Prostate gland (tissue), 2 donors: ENCODE data around the gene RRAS2. TPM values are rescaled to one million over a fixed set of nuclear protein-coding genes. Genes with fewer than 3 reads are reported as not detected.

ENCODE experiments used
- DNase-seq: peaks from one replicate; pipeline ENCODE4 v3.0.0-alpha.2; 2019; ENCODE audit warnings: low spot score
- H3K27ac ChIP-seq, 2 donors: fragments of 200-600 bp; sonication (generic); 2 replicates each; pipeline ENCODE4 v1.5.1; 2017 to 2019
- H3K27me3 ChIP-seq: fragments of 200-600 bp; sonication (generic); replicated peaks from 2 replicates; pipeline ENCODE4 v1.5.1; 2019; ENCODE audit not compliant: insufficient read depth
- H3K36me3 ChIP-seq, 2 donors: fragments of 200-600 bp; sonication (generic); 1 replicate in 1 of 2; 2 replicates in 1 of 2; pipeline versions ENCODE4 v1.5.1 to v1.8.1; 2017 to 2019
- H3K4me1 ChIP-seq: fragments of 200-600 bp; sonication (generic); replicated peaks from 2 replicates; pipeline ENCODE4 v1.5.1; 2019
- H3K4me3 ChIP-seq, 2 donors: fragments of 200-600 bp; sonication (generic); 2 replicates each; pipeline ENCODE4 v1.5.1; 2017 to 2019
- H3K9me3 ChIP-seq: fragments of 200-600 bp; sonication (generic); 2 replicates; pipeline ENCODE4 v1.5.1; 2017
- POLR2A ChIP-seq: fragments of 450-650 bp; IDR thresholded peaks from one replicate; pipeline ENCODE4 v1.6.1; 2016; ENCODE audit warnings: antibody characterized with exemption, mild to moderate bottlenecking
- POLR2AphosphoS5 ChIP-seq: sonication (generic); formaldehyde crosslinking; IDR thresholded peaks from one replicate; pipeline ENCODE4 v1.6.1; 2017; ENCODE audit warnings: antibody characterized with exemption
- WGBS: methylation state at CpG from one replicate; pipeline ENCODE4 v1.1.5; 2018; 5-methylcytosine and 5-hydroxymethylcytosine counted together
- intact Hi-C: fragments of 100-400 bp; cut with DNase I; formaldehyde crosslinking; loops from one replicate; pipeline ENCODE4 v1.14.2; 2022
- total RNA-seq, 2 donors: library from RNA; depleted of rRNA; stranded (reverse); fragments of >200 nt; gene quantifications; one replicate each; pipeline ENCODE4 v1.1.0, GENCODE V29; 2016
- TF ChIP-seq, protein P1 (sequence below), 4 experiments: fragments of 200-600 bp in 2 of 4; fragments of 450-650 bp in 2 of 4; sonication (generic) in 2 of 4; IDR thresholded peaks; 1 replicate in 3 of 4; 2 replicates in 1 of 4; pipeline ENCODE4 v1.5.1; 2016 to 2019; ENCODE audit warnings: antibody characterized with exemption in 4 of 4, mild to moderate bottlenecking in 2 of 4, moderate library complexity in 2 of 4

The RRAS2 gene
- total RNA-seq, 2 donors from 2014 or later: 40.5 to 59.6 TPM

DNA sequence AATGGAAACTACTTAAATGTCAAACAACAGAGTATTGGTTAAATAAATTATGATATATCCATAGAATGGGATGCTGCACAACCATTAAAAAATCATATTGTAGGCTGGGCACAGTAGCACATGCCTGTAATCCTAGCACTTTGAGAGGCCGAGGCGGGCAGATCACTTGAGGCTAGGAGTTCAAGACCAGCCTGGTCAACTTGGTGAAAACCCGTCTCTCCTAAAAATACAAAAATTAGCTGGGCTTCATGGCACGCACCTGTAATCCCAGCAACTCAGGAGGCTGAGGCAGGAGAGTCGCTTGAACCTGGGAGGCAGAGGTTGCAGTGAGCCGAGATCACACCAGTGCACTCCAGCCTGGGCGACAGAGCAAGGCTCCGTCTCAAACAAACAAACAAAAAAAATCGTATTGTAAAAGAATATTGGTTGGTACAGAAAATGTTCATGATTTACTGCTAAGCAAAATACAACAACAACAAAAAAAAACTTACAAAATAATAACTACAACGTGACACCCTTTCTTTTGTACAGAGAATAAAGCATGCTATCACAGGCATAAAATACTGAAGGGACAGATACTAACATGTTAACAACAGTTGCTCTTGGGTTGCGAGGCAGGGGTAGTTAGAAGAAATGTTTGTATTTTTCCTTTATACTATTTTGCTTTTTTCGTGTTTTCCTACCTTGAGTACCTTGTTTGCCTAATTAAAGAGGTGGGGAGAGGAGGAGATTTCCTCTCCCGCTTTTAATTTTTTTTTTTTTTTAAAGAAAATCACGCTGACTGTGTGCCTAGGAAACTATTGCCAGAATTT is 21.3 kb upstream of the RRAS2 start:
- H3K27me3 ChIP-seq: no peaks in the 10 kb centered on the region
- intact Hi-C loops: loop anchor here (5.0 kb wide), 1 partner anchor 72 kb away; no protein-coding TSS in a partner anchor
- H3K4me3 ChIP-seq: peak overlapping the region; percentile 38 to 43
- 68% methylated on average over 14 of the region's 14 CpGs for WGBS
- no peak for DNase-seq
- H3K27ac ChIP-seq: peak overlapping the region; percentile 78 to 83
- no peaks in the 10 kb centered on the region for H3K36me3 ChIP-seq
- no peaks in the 10 kb centered on the region for H3K4me1 ChIP-seq
- no peaks in the 10 kb centered on the region for H3K9me3 ChIP-seq
- TF ChIP-seq POLR2A (no peak), POLR2AphosphoS5 (no peak)
- TF ChIP-seq, protein P1, sequence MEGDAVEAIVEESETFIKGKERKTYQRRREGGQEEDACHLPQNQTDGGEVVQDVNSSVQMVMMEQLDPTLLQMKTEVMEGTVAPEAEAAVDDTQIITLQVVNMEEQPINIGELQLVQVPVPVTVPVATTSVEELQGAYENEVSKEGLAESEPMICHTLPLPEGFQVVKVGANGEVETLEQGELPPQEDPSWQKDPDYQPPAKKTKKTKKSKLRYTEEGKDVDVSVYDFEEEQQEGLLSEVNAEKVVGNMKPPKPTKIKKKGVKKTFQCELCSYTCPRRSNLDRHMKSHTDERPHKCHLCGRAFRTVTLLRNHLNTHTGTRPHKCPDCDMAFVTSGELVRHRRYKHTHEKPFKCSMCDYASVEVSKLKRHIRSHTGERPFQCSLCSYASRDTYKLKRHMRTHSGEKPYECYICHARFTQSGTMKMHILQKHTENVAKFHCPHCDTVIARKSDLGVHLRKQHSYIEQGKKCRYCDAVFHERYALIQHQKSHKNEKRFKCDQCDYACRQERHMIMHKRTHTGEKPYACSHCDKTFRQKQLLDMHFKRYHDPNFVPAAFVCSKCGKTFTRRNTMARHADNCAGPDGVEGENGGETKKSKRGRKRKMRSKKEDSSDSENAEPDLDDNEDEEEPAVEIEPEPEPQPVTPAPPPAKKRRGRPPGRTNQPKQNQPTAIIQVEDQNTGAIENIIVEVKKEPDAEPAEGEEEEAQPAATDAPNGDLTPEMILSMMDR (IDR thresholded peaks at IDR 0.05): no peak

DNA sequence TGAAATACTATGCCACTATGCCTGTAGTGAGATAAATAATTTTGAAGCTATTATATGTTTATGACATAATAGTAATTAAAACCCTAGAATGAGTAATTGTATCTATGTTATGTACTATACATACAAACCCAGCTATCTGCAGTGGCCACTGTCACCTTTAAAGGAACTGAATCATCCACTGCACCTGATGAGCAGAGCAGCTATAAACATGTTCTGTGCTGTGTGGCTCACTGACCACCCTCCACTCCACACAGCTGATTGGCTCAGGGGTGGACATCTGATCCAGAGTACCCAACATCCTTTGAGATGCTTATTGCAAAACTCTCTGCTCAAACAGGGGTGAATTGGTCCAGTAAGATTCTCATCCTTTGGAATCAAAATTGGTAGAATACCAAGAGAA is 19.2 kb upstream of the RRAS2 start:
- H3K27ac ChIP-seq: no peak overlapping the region
- DNase-seq: no peak
- H3K27me3 ChIP-seq: no peaks in the 10 kb centered on the region
- intact Hi-C loops: loop anchor here (5.0 kb wide), 1 partner anchor 39 kb away; no protein-coding TSS in a partner anchor
- no peak overlapping the region for H3K4me3 ChIP-seq
- no peaks in the 10 kb centered on the region for H3K9me3 ChIP-seq
- TF ChIP-seq POLR2A (no peak), POLR2AphosphoS5 (no peak)
- TF ChIP-seq, protein P1 (IDR thresholded peaks at IDR 0.05): no peak
- H3K4me1 ChIP-seq: no peaks in the 10 kb centered on the region
- H3K36me3 ChIP-seq: no peaks in the 10 kb centered on the region

DNA sequence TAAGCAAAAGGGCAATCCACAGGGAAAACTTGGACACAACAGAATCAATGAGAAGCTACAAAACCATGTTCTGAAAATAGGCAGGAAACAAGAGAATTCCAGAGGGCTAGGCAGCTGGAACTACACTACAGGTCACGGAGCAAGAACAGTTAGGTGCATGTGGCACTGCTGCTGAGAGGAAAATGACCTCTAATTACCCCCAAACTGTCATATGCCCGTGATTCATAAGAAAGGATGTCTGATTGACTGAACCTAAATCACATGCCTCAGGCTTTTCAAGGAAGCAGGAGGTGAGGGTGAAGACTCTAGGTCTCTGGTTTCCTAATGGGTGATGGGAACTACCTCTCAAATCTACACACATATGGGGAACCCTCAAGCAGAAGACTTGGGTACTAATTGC is 17.9 kb upstream of the RRAS2 start:
- Histone ChIP-seq H3K4me3 (no peak overlapping the region), H3K36me3 (no peaks in the 10 kb centered on the region), H3K27ac (no peak overlapping the region), H3K27me3 (no peaks in the 10 kb centered on the region), H3K4me1 (no peaks in the 10 kb centered on the region), H3K9me3 (no peaks in the 10 kb centered on the region)
- DNase-seq: no peak
- TF ChIP-seq POLR2A (no peak), POLR2AphosphoS5 (no peak)
- TF ChIP-seq, protein P1 (IDR thresholded peaks at IDR 0.05): no peak
- WGBS: 87% methylated on average over 2 of the region's 2 CpGs
- intact Hi-C loops: loop anchor here (5.0 kb wide), 1 partner anchor 40 kb away; no protein-coding TSS in a partner anchor

DNA sequence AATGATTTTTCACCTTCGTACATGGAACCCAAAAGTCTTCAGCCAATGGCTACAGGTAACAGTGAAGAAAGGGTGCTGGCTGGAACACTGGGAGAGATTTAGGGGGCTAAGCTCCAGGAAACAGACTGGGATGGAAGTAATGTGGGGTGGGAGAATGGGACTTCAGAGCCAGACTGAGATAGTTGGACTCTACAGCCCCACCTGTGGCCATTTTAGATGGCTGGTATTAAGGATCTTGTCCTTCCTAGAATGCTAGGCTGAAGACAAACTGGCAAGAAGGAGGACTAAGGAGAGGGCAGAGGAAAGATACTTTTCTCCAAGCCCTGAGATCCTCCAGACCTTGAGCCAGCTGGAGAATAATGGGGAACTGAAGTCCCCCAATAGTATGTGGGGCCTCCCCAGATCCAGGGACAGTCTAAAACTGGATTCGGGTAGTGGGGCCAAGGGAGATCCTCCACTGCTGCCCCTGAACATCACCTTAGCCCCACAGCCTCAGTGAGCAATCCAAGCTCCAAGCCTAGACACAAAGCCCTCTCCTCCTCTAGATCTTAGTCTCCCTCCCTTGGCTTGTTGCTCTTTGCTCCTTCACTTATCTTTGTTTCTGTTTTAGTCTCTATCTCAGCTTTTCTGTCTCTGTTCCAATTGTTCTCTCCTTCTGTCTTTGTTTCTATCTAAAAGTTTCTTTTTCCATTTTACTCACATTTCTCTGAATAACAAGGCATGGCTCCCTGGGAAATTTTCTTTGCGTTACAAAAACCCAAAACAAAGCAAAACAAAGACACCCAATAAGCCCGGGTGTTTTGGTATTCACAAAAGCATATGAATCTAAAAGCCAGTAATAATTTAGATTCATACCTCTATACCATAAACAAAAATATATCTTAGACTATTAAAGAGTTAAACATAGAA is 16.2 kb upstream of the RRAS2 start:
- intact Hi-C loops: loop anchor here (5.0 kb wide), 1 partner anchor 42 kb away; no protein-coding TSS in a partner anchor
- no peak for DNase-seq
- H3K27ac ChIP-seq: peak overlapping the region in 1 of 2 donors; percentile 2
- H3K9me3 ChIP-seq: no peaks in the 10 kb centered on the region
- no peak overlapping the region for H3K4me3 ChIP-seq
- H3K4me1 ChIP-seq: no peaks in the 10 kb centered on the region
- TF ChIP-seq POLR2AphosphoS5 (no peak), POLR2A (no peak)
- TF ChIP-seq, protein P1 (IDR thresholded peaks at IDR 0.05): no peak
- no peaks in the 10 kb centered on the region for H3K27me3 ChIP-seq
- no peaks in the 10 kb centered on the region for H3K36me3 ChIP-seq
- WGBS: 75% methylated on average over 4 of the region's 4 CpGs
